GOT3 (cell line): Measurements from ENCODE around the gene DARS2.

Source experiments
- DNase-seq: peaks from one replicate; lab custom pipeline; 2025; ENCODE audit warnings: mixed read lengths; lab: John Stamatoyannopoulos, UW

DARS2 gene

GRCh38 chr1:173887627-173888026, 63.2 kb downstream of the DARS2 start:
- no peak for DNase-seq

GRCh38 chr1:173888749-173889148, 64.3 kb downstream of the DARS2 start:
- DNase-seq = no peak

GRCh38 chr1:173889885-173890284, 65.4 kb downstream of the DARS2 start:
- no peak for DNase-seq

- DNase-seq = no peak
Measured at GRCh38 chr1:173893611-173894010, 69.1 kb downstream of the DARS2 start.

- no peak for DNase-seq
Measured at GRCh38 chr1:173894189-173894588, 69.7 kb downstream of the DARS2 start.

- no peak for DNase-seq
Measured at GRCh38 chr1:173900427-173900826, 76.0 kb downstream of the DARS2 start.

- DNase-seq = no peak
Measured at GRCh38 chr1:173900992-173901391, 76.5 kb downstream of the DARS2 start.

- no peak for DNase-seq
Measured at GRCh38 chr1:173903827-173904531, 79.5 kb downstream of the DARS2 start.
